Measurements from ENCODE around the gene CRIP1.

- TF ChIP-seq CTCF (IDR thresholded peaks at IDR 0.05; ENCODE audit: poor library complexity) (no peak), EZH2 (IDR thresholded peaks at IDR 0.05; ENCODE audit: borderline replicate concordance) (no peak)
These were observed 12.0 kb downstream of the CRIP1 start for GRCh38 chr14:105498430-105499255.
